ENCODE results near the gene CASS4. TPM values are rescaled to one million over a fixed set of nuclear protein-coding genes. Genes with fewer than 3 reads are reported as not detected.

Gene CASS4
- total and polyA plus RNA-seq, 2 donors (not counting 3 experiments of a cell fraction or from before 2014, with no cell fraction given) = not detected

DNA sequence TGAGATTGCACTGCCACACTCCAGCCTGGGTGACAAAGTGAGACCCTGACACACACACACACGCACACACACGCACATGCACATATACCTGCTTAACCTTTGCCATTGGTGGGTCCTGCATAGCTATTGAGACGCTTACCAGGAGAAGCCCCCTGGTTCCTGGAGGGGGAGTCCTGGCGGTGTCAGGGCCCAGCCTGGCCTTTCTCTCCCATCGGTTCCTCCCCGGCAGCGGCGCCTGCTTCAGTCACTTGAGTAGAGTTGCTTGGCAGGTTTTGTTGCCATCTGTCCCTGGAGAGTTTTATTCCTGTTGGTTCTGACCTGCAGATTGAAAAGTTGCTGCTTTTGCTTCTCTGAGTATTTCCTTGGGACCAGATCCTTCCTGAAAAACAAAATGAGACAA is 91.9 kb downstream of the CASS4 start:
- ChIA-PET POLR2A (no interaction called here), CTCF (interaction anchor here (0.6 kb wide), 1 partner anchor 28 kb away, joined by 3 read pairs; no protein-coding TSS in a partner anchor)
- H3K9me1 ChIP-seq (replicated peaks; ENCODE audit: control insufficient read depth, extremely low read depth, insufficient read depth, low read length) = no peaks in the 10 kb centered on the region
- no peak overlapping the region for H3K4me3 ChIP-seq (replicated peaks in 1 of 3; ENCODE audit: insufficient read depth in 1 of 3, low read depth in 1 of 3, low read length in 3 of 3)
- TF ChIP-seq JUN (IDR thresholded peaks at IDR 0.05; ENCODE audit: borderline replicate concordance, insufficient read depth, insufficient read length, low read depth) = no peak
- TF ChIP-seq MYC (IDR thresholded peaks at IDR 0.05; ENCODE audit: low read depth, low read length) = no peak
- TF ChIP-seq, protein P1, sequence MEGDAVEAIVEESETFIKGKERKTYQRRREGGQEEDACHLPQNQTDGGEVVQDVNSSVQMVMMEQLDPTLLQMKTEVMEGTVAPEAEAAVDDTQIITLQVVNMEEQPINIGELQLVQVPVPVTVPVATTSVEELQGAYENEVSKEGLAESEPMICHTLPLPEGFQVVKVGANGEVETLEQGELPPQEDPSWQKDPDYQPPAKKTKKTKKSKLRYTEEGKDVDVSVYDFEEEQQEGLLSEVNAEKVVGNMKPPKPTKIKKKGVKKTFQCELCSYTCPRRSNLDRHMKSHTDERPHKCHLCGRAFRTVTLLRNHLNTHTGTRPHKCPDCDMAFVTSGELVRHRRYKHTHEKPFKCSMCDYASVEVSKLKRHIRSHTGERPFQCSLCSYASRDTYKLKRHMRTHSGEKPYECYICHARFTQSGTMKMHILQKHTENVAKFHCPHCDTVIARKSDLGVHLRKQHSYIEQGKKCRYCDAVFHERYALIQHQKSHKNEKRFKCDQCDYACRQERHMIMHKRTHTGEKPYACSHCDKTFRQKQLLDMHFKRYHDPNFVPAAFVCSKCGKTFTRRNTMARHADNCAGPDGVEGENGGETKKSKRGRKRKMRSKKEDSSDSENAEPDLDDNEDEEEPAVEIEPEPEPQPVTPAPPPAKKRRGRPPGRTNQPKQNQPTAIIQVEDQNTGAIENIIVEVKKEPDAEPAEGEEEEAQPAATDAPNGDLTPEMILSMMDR (IDR thresholded peaks at IDR 0.05; ENCODE audit: extremely low read depth in 1 of 2, insufficient read depth in 1 of 2, low read depth in 1 of 2, low read length in 2 of 2) = no peak
- TF ChIP-seq GATA2 (IDR thresholded peaks at IDR 0.05; ENCODE audit: insufficient read depth, insufficient read length, low read depth, low read length) = no peak
- no peak for TF ChIP-seq POLR2A (IDR thresholded peaks at IDR 0.05; ENCODE audit: low read depth, low read length)
- no peak for TF ChIP-seq POLR2AphosphoS5 (IDR thresholded peaks at IDR 0.05; ENCODE audit: insufficient read depth, low read depth, low read length)
- no peak for TF ChIP-seq EZH2 (IDR thresholded peaks at IDR 0.05; ENCODE audit: borderline replicate concordance, low read depth, low read length, severe bottlenecking)
- TF ChIP-seq, protein P2, sequence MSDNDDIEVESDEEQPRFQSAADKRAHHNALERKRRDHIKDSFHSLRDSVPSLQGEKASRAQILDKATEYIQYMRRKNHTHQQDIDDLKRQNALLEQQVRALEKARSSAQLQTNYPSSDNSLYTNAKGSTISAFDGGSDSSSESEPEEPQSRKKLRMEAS (IDR thresholded peaks at IDR 0.05; ENCODE audit: insufficient read depth, insufficient read length) = no peak
- TF ChIP-seq FOS (IDR thresholded peaks at IDR 0.05; ENCODE audit: borderline replicate concordance, insufficient read depth, low read length) = no peak
- H3K79me2 ChIP-seq (ENCODE audit: control insufficient read depth, insufficient read depth, low read length) = peaks cover 3% of the 10 kb centered on the region
- intact Hi-C loops (cut with micrococcal nuclease) = no loop called here
- H4K20me1 ChIP-seq (replicated peaks; ENCODE audit: control insufficient read depth, extremely low read depth, insufficient read depth, low read length) = no peaks in the 10 kb centered on the region
- no peak overlapping the region for H3K9ac ChIP-seq (replicated peaks; ENCODE audit: extremely low read depth, insufficient read depth, low read length)
- H3K4me2 ChIP-seq (ENCODE audit: insufficient read depth, low read length) = no peak overlapping the region
- BruUV-seq (replicated peaks) = no TSS peak
- H3K27me3 ChIP-seq (ENCODE audit: control insufficient read depth in 2 of 2, insufficient read depth in 2 of 2, low read length in 2 of 2) = no peaks in the 10 kb centered on the region
- H3K27ac ChIP-seq (ENCODE audit: insufficient read depth, low read depth, low read length) = no peak overlapping the region
- FAIRE-seq (no peak), DNase-seq (ENCODE audit: low read depth, low spot score) (no peak)
- dilution Hi-C loops (cut with MboI; ENCODE audit: extremely low pct_ligation_motif_present, low sequenced_read_pairs) = no loop called here
- no peak overlapping the region for H2AFZ ChIP-seq (ENCODE audit: low read depth, low read length)
- H3K9me3 ChIP-seq (replicated peaks; ENCODE audit: control insufficient read depth, insufficient read depth, low read length) = no peaks in the 10 kb centered on the region
- no peaks in the 10 kb centered on the region for H3K36me3 ChIP-seq (ENCODE audit: control insufficient read depth in 2 of 2, extremely low read depth in 1 of 2, insufficient read depth in 2 of 2, low read length in 2 of 2)
- peaks cover 10% of the 10 kb centered on the region for H3K4me1 ChIP-seq (ENCODE audit: control insufficient read depth, extremely low read depth, insufficient read depth, low read length)
